ENCODE results near the gene SH2B3.

The SH2B3 gene

DNA sequence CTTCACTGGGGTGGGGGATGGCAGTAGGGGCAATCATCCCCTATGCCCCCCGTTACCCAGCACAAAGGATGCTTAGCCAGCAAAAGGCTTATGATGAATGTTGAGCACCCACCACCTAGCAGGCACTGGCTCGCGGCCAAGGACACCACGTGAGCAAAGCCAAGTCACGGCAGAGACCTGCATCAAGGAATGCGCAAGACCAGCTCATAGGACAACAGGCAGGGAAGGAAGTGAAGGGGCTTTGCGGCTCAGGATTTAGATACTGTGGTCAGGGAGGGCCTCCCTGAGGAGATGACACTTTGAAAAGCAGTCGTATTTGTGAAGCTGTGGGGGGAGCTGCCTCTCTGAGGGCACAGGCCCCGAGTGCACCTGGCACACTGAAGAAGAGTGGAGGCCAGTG, 32.8 kb downstream of the SH2B3 start:
- peak; percentile 39 for DNase-seq
- in situ Hi-C loops (cut with HindIII; ENCODE audit: low pct_ligation_motif_present, low pct_unique_long_range_greater_than_20kb, low sequenced_read_pairs), result no loop called here

- in situ Hi-C loops (cut with HindIII; ENCODE audit: low pct_ligation_motif_present, low pct_unique_long_range_greater_than_20kb, low sequenced_read_pairs), result no loop called here
Measured at GRCh38 chr12:111439657-111440151, 34.0 kb downstream of the SH2B3 start.

DNA sequence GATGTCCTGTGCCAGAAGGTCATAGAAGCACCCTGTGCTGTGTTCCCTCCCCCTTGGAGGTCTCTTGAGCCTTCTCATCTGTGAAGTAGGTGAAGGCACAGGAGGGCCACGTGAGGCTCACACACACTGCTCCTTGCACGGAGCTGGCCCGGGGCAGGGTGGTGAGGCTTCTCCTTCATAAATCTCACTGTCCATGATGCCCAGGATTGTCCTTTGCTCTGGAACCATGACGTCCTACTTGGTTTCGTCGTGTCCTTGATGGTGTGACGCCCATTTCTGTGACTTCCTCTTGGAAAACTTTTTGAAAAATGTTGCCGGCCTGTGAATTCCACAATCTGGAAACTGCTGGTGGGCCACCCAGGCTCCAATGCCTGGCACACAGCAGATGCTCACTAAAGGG, 34.4 kb downstream of the SH2B3 start:
- in situ Hi-C loops (cut with HindIII; ENCODE audit: low pct_ligation_motif_present, low pct_unique_long_range_greater_than_20kb, low sequenced_read_pairs), result no loop called here
- no peak for DNase-seq

More at GRCh38 chr12:111439657-111440151, 34.0 kb downstream of the SH2B3 start:
- DNase-seq, result no peak

GRCh38 chr12:111440631-111441030, 34.9 kb downstream of the SH2B3 start:
- in situ Hi-C loops (cut with HindIII; ENCODE audit: low pct_ligation_motif_present, low pct_unique_long_range_greater_than_20kb, low sequenced_read_pairs), result no loop called here

GRCh38 chr12:111441107-111441928, 35.6 kb downstream of the SH2B3 start:
- DNase-seq, result no peak
- in situ Hi-C loops (cut with HindIII; ENCODE audit: low pct_ligation_motif_present, low pct_unique_long_range_greater_than_20kb, low sequenced_read_pairs), result no loop called here

More at GRCh38 chr12:111440631-111441030, 34.9 kb downstream of the SH2B3 start:
- no peak for DNase-seq

DNA sequence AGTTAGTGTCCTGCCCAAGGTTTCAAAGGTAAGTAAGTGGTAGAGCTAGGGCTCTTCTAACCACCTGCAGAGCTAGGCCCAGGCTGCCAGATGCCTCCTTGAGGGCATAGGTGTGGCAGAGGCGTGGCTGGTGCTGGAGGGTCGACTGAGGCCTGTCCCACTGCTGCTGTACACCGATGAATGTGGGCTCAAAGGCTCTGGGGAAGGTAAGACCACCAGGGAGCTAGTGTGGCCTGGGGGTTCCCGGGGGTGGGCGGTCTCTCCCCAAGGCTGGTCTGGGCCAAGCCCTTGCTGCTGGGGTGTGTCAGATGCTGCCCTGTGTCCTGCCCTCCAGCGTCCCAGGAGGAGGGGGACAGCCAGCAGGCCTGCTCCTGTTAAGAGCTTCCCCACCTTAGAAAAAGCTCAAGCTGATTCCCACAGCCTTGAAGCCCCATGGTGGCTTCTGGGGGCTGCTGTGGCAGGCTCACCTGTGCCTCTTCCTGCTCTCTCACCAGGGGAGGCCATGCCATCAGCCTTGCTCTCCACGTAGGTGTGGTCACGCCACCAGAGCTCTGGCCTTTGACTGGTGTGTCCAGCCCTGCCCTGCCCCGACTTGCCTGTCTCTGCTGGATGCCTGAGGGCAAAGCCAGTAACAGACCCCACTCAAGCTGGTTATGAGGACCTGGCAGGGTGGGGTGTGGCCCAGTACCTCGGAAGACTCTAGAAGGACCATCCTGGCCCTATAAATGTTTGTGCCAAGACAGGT, 36.8 kb downstream of the SH2B3 start:
- in situ Hi-C loops (cut with HindIII; ENCODE audit: low pct_ligation_motif_present, low pct_unique_long_range_greater_than_20kb, low sequenced_read_pairs), result no loop called here

DNA sequence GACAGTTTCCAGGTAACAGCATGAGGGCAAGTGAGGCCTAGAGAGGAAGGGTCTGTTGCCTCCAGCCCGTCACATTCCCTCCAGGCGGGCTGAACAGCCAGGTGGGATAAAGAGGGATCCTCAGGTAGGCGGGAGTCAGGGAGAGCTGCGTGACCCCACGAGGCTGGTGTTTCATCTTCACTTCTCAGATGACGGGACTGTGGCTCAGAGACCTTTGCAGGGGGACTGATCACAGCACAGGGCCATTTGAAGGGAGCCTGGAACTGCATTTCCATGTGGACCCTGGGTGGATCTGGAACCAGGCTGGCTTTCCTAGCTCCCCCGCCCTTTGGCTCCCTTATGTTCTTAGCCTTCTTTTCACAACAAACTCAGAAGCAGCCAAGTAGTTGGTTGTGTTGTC, 37.4 kb downstream of the SH2B3 start:
- in situ Hi-C loops (cut with HindIII; ENCODE audit: low pct_ligation_motif_present, low pct_unique_long_range_greater_than_20kb, low sequenced_read_pairs), result no loop called here
- no peak for DNase-seq

More for the DNA sequence above, 36.8 kb downstream of the SH2B3 start:
- DNase-seq, result no peak

DNA sequence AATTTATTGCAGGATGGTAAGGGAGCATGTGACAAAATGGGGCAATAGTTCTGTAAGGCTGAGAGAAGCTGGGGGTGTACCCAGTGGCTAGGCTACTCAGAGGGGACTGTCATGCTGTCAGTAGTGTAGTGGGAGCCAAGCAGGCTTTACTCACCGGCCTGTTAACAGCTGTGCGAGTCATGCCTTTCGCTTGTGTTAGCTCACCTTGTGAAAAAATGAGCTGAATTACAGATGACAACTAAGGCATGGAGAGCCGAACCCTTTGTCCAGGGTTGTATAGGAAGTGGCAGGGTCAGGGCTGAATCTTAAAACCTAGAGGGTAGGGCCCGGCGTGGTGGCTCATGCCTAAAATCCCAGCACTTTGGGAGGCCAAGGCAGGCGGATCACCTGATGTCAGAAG, 37.9 kb downstream of the SH2B3 start:
- peak; percentile 43 for DNase-seq
- in situ Hi-C loops (cut with HindIII; ENCODE audit: low pct_ligation_motif_present, low pct_unique_long_range_greater_than_20kb, low sequenced_read_pairs), result no loop called here

- DNase-seq, result no peak
- in situ Hi-C loops (cut with HindIII; ENCODE audit: low pct_ligation_motif_present, low pct_unique_long_range_greater_than_20kb, low sequenced_read_pairs), result no loop called here
Measured at GRCh38 chr12:111444314-111444924, 38.7 kb downstream of the SH2B3 start.

GRCh38 chr12:111444925-111445725, 39.4 kb downstream of the SH2B3 start:
- in situ Hi-C loops (cut with HindIII; ENCODE audit: low pct_ligation_motif_present, low pct_unique_long_range_greater_than_20kb, low sequenced_read_pairs), result no loop called here
- no peak for DNase-seq

DNA sequence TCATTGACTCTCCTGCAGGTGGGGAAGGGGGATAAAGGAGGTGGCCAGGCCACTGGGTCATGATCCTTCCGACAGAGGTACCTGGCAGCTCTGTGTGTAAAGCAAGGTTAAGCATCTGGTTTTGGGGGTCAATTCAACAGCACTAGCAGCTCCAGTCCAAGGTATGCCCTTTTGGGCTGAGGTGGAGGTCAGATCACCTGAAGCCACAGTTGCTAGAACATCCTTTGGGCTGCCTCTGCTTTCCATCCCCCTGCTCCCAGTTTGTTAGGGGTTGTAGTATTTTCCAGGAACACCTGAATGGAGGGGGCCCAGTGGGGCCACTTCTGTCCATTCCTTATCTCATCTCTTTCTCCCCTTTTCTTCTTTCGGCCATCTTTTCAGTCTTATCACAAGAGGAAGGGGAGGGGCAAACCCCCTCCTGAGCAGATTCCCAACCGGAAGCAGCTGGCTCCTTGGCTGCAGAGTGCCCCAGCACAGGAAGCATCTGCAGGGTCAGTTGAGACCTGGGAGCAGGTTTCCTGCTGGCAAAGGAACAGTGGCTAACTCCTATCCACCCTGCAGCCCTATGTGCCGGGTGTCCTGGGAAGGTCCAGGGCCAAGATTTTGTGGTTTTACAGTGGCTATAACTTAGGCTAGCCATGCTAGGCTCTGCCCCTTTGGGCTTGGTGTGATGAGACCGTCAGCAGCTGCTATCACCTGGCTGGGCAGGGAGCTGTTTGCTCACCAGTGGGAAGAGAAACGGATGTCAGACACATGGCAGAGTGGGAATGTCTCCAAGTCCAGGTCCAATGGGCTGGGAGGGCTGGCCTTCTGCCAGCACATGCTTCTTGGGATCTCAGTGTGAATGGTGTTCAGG, 40.2 kb downstream of the SH2B3 start:
- in situ Hi-C loops (cut with HindIII; ENCODE audit: low pct_ligation_motif_present, low pct_unique_long_range_greater_than_20kb, low sequenced_read_pairs), result no loop called here
- DNase-seq, result no peak

DNA sequence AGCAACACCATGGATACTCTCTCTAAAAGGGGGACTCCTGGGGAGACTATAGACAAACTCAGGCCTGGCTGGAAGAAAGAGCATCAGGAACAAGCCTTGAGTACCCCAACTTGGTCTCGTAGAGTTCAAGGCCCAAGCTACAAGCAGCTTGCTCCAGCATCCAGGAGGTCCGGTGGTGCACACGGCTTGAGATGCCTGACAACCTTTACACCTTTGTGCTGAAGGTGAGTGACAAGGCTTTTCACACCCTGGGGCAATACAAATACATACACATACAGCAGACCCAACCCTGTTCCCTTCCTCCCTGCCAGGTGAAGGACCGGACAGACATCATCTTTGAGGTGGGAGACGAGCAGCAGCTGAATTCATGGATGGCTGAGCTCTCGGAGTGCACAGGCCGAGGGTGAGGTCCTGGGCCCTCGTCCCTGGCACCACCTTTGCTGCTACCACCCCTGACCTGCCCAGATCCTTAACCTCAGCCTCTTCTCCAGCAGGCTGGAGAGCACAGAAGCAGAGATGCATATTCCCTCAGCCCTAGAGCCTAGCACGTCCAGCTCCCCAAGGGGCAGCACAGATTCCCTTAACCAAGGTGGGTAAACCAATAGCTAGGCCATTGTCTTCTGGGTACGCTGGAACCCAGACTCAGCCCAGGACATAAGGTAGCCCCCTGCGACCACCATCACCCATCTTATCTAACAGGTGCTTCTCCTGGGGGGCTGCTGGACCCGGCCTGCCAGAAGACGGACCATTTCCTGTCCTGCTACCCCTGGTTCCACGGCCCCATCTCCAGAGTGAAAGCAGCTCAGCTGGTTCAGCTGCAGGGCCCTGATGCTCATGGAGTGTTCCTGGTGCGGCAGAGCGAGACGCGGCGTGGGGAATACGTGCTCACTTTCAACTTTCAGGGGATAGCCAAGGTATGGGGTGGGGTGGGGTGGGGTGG, 41.2 kb downstream of the SH2B3 start:
- no peak for DNase-seq
- in situ Hi-C loops (cut with HindIII; ENCODE audit: low pct_ligation_motif_present, low pct_unique_long_range_greater_than_20kb, low sequenced_read_pairs), result no loop called here

DNA sequence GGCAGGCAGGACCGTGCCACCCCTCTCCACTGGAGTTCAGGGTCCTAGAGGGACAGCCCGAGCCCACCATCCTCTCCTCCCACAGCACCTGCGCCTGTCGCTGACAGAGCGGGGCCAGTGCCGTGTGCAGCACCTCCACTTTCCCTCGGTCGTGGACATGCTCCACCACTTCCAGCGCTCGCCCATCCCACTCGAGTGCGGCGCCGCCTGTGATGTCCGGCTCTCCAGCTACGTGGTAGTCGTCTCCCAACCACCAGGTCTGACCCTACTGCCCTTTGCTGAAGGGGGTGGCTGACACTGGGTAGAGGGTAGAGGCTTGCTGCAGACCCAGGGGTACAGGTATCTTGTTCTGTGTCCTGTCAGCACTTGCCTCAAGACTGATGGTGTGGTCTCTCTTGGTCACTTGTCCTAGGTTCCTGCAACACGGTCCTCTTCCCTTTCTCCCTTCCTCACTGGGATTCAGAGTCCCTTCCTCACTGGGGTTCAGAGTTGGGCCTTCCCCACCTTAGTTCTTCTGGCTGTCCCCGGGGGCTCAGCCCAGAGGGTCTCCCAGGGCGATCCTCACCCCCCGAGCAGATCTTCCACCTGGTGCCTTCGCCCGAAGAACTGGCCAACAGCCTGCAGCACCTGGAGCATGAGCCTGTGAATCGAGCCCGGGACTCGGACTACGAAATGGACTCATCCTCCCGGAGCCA, 42.0 kb downstream of the SH2B3 start:
- no peak for DNase-seq
- in situ Hi-C loops (cut with HindIII; ENCODE audit: low pct_ligation_motif_present, low pct_unique_long_range_greater_than_20kb, low sequenced_read_pairs), result no loop called here

DNA sequence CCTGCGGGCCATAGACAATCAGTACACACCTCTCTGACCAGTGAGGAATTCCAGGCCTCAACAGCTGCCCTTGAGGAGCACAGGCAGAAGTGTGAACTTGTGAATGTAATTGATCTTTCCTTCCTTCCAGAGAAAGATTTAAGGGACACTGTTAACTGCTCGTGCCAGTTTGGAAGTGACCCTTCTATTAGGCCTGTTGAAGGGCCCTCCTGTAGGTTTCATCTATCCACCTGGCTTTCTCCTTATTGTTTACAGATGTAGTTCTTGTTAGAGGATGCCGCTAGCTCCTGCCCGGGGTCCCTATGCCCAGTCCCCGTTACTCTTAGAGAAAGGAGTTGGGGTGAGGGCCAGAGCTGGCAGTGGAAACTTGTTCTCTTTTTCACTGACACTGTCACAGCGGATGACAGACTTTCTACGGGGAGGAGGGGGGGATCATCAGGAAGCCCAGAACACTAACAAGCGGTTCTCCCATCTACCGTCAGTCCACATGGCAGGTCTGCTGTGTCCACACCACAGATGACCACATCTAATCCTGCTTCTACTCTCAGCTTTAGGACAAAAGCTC, 42.6 kb downstream of the SH2B3 start:
- in situ Hi-C loops (cut with HindIII; ENCODE audit: low pct_ligation_motif_present, low pct_unique_long_range_greater_than_20kb, low sequenced_read_pairs), result no loop called here
- DNase-seq, result no peak

GRCh38 chr12:111448846-111449790, 43.4 kb downstream of the SH2B3 start:
- in situ Hi-C loops (cut with HindIII; ENCODE audit: low pct_ligation_motif_present, low pct_unique_long_range_greater_than_20kb, low sequenced_read_pairs), result no loop called here
- DNase-seq, result no peak
